Ishikawa (cell line): ENCODE measurements around the gene CD36.

ENCODE experiments used
- CEBPB ChIP-seq: IDR thresholded peaks from 2 replicates; pipeline ENCODE4 v1.6.1; 2012
- CREB1 ChIP-seq: IDR thresholded peaks from 2 replicates; pipeline ENCODE4 v1.6.1; 2012; ENCODE audit warnings: low read depth
- EGR1 ChIP-seq: IDR thresholded peaks from 2 replicates; pipeline ENCODE4 v1.6.1; 2012
- EP300 ChIP-seq: IDR thresholded peaks from 2 replicates; pipeline ENCODE4 v1.6.1; 2012; ENCODE audit warnings: borderline replicate concordance
- FOXM1 ChIP-seq: IDR thresholded peaks from 2 replicates; pipeline ENCODE4 v1.6.1; 2012; ENCODE audit warnings: low read depth, borderline replicate concordance
- MAX ChIP-seq: IDR thresholded peaks from 2 replicates; pipeline ENCODE4 v1.6.1; 2012
- NFIC ChIP-seq: IDR thresholded peaks from 2 replicates; pipeline ENCODE4 v1.6.1; 2012
- RAD21 ChIP-seq: IDR thresholded peaks from 2 replicates; pipeline ENCODE4 v1.6.1; 2012; ENCODE audit warnings: low read depth
- REST ChIP-seq: IDR thresholded peaks from 2 replicates; pipeline ENCODE4 v1.6.1; 2012; ENCODE audit warnings: low read depth, mild to moderate bottlenecking
- TAF1 ChIP-seq: IDR thresholded peaks from 2 replicates; pipeline ENCODE4 v1.6.1; 2012; ENCODE audit warnings: low read depth, mild to moderate bottlenecking
- TCF12 ChIP-seq: IDR thresholded peaks from 2 replicates; pipeline ENCODE4 v1.6.1; 2012; ENCODE audit warnings: low read depth
- USF1 ChIP-seq: IDR thresholded peaks from 2 replicates; pipeline ENCODE4 v1.6.1; 2012
- YY1 ChIP-seq: IDR thresholded peaks from 2 replicates; pipeline ENCODE4 v1.6.1; 2012; ENCODE audit warnings: low read depth
- ZBTB7A ChIP-seq: IDR thresholded peaks from 2 replicates; pipeline ENCODE4 v1.6.1; 2012; ENCODE audit warnings: low read depth

- TF ChIP-seq RAD21 (no peak), CEBPB (no peak), ZBTB7A (no peak), TAF1 (no peak), TCF12 (no peak), EP300 (no peak), MAX (no peak), CREB1 (no peak), USF1 (no peak), EGR1 (no peak), YY1 (no peak), REST (no peak), FOXM1 (no peak), NFIC (no peak)
Observed at GRCh38 chr7:80679921-80680907, 41.8 kb downstream of the CD36 start.
